Activated T-helper 1 cell treated with anti-CD3 and anti-CD28 coated beads, Interleukin-2, amount 50 U/mL, for 16 hours (primary cell): Measurements from ENCODE around the gene CTSG.
"Not testable (repeated sequence)": the region's sequence is repeated elsewhere in the genome, so short reads cannot be mapped to it uniquely, and the experiment has no call there.

ENCODE experiments used
- DNase-seq, 2 donors: peaks; one replicate each; pipeline ENCODE4 v3.0.0-alpha.2; 2020; ENCODE audit warnings: low read depth in 1 of 2, low spot score in 1 of 2

Gene CTSG

DNA sequence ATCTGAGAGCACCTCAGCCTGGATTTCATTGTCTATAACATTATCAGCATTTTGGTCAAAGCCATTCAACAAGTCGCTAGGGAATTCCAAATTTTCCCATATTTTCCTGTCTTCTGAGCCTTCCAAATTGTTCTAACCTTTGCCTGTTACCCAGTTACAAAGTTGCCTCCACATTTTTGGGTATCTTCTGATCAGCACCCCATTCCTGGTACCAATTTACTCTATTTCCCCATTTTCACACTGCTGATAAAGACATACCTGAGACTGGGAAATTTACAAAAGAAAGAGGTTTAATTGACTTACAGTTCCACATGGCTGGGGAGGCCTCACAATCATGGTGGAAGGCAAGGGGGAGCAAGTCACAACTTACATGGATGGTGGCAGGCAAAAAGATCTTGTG is 27.0 kb downstream of the CTSG start:
- not testable (repeated sequence) for DNase-seq

DNA sequence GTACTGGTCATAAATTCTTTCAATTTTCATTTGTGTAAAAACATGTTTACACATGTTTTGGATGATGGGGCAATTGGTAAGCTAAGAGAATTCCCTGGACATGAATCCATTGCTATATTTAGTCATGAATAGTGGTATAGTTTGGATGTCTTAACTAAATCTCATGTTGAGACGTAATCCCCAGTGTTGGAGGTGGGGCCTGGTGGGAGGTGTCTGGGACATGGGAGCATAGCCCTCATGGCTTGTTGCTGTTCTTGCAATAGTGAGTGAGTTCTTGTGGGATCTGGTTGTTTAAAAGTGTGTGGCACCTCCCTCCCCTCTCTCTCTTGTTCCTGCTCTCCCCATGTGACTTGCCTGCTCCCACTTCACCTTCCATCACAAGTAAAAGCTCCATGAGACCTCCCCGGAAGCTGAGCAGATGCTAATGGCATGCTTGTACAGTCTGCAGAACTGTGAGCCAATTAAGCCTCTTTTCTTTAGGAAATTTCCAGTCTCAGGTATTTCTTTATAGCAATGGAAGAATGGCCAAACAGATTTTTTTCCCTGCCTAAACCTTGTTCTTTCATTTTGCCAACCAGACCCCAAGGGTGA is 33.6 kb downstream of the CTSG start:
- no peak for DNase-seq

DNA sequence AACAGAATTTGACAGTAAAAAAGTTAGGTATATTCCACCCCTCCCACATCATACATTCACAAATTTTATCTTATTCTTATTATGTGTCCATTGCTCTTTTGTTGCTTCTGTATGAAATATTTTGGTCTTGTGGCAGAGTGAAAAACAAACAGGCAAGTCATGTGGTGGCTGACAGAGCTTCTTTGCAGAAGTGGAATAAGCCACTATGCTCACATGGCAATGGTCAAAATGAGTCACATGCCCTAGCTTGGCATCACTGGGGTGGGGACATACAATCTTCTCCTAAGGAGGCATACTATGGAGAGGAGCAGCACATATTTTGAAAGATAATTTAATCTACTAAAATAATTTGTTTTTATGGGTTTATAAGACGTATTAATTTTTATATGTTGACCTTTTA is 40.3 kb downstream of the CTSG start:
- no peak for DNase-seq

DNA sequence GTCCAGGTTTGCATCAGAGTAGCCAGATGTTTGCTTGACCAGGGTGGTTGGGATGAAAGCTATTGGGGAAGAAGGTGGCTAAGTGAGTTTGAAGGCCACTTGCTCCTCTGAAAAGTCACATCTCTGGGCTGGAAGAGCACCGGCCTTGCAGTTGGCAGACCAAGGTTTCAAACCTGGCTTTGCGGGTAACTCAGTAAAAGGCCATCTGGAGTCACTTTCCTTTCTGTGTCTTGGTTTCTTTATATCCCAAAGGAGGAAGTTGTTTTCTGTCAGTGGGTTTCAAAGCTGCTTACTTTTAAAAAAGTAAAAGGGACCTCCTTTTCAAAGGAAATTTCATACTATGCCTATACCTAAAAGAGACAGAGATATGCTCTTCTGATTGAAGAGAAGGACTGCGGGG is 41.8 kb downstream of the CTSG start:
- DNase-seq: no peak

DNA sequence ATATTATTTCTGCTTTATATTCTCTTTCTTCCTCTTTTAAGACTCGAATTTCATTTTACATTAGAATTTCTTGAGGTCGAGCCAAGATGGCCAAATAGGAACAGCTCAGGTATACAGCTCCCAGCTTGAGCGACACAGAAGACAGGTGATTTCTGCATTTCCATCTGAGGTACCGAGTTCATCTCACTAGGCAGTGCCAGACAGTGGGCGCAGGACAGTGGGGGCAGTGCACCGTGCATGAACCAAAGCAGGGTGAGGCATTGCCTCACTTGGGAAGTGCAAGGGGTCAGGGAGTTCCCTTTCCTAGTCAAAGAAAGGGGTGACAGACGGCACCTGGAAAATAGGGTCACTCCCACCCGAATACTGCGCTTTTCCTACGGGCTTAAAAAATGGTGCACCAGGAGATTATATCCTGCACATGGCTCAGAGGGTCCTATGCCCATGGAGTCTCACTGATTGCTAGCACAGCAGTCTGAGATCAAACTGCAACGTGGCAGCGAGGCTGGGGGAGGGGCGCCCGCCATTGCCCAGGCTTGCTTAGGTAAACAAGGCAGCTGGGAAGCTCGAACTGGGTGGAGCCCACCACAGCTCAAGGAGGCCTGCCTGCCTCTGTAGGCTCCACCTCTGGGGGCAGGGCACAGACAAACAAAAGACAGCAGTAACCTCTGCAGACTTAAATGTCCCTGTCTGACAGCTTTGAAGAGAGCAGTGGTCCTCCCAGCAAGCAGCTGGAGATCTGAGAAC is 50.0 kb downstream of the CTSG start:
- not testable (repeated sequence) for DNase-seq
